22Rv1 (cell line): Measurements from ENCODE around the gene SIL1.

Source experiments
- ZFX ChIP-seq: fragments of 450-650 bp; IDR thresholded peaks from 2 replicates; pipeline ENCODE4 v1.6.1; 2017; ENCODE audit warnings: antibody characterized with exemption, borderline replicate concordance
- TF ChIP-seq, protein P1 (sequence below): fragments of 450-650 bp; IDR thresholded peaks from 2 replicates; pipeline ENCODE4 v1.5.1; 2017; ENCODE audit warnings: mild to moderate bottlenecking

GRCh38 chr5:139027150-139027549, 171.0 kb downstream of the SIL1 start:
- TF ChIP-seq, protein P1, sequence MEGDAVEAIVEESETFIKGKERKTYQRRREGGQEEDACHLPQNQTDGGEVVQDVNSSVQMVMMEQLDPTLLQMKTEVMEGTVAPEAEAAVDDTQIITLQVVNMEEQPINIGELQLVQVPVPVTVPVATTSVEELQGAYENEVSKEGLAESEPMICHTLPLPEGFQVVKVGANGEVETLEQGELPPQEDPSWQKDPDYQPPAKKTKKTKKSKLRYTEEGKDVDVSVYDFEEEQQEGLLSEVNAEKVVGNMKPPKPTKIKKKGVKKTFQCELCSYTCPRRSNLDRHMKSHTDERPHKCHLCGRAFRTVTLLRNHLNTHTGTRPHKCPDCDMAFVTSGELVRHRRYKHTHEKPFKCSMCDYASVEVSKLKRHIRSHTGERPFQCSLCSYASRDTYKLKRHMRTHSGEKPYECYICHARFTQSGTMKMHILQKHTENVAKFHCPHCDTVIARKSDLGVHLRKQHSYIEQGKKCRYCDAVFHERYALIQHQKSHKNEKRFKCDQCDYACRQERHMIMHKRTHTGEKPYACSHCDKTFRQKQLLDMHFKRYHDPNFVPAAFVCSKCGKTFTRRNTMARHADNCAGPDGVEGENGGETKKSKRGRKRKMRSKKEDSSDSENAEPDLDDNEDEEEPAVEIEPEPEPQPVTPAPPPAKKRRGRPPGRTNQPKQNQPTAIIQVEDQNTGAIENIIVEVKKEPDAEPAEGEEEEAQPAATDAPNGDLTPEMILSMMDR = no peak
- no peak for TF ChIP-seq ZFX
